Endothelial cell of umbilical vein (primary cell): ENCODE results near the gene KANSL1.

ENCODE experiments used
- EZH2 ChIP-seq: IDR thresholded peaks from 2 replicates; pipeline ENCODE4 v1.6.1; 2012; ENCODE audit warnings: borderline replicate concordance, low read depth, mild to moderate bottlenecking, moderate library complexity, low read length, inconsistent platforms; ENCODE audit not compliant: severe bottlenecking
- FOS ChIP-seq: IDR thresholded peaks from 2 replicates; pipeline ENCODE4 v1.6.1; 2011; ENCODE audit warnings: mild to moderate bottlenecking, low read length, moderate library complexity, borderline replicate concordance; ENCODE audit not compliant: insufficient read depth
- GATA2 ChIP-seq: IDR thresholded peaks from 2 replicates; pipeline ENCODE4 v1.7.0; 2011; ENCODE audit warnings: low read depth, mild to moderate bottlenecking, moderate library complexity, mixed read lengths, low read length; ENCODE audit not compliant: insufficient read length, insufficient read depth
- MYC ChIP-seq: IDR thresholded peaks from one replicate; pipeline ENCODE4 v1.6.1; 2011; ENCODE audit warnings: mild to moderate bottlenecking, low read depth, low read length
- POLR2A ChIP-seq: IDR thresholded peaks from 2 replicates; pipeline ENCODE4 v1.6.1; 2012; ENCODE audit warnings: low read depth, mild to moderate bottlenecking, control low read depth, low read length
- POLR2AphosphoS5 ChIP-seq: IDR thresholded peaks from 2 replicates; pipeline ENCODE4 v1.6.1; 2012; ENCODE audit warnings: low read depth, mild to moderate bottlenecking, control low read depth, low read length, moderate library complexity; ENCODE audit not compliant: insufficient read depth
- TF ChIP-seq, protein P1 (sequence below), 2 donors: IDR thresholded peaks; 1 replicate in 1 of 2; 2 replicates in 1 of 2; pipeline ENCODE4 v1.5.1; 2011; ENCODE audit warnings: low read length in 2 of 2, mild to moderate bottlenecking in 2 of 2, moderate library complexity in 2 of 2, control low read depth in 1 of 2, inconsistent platforms in 1 of 2, low read depth in 1 of 2; ENCODE audit not compliant: insufficient read depth in 1 of 2; ENCODE audit errors: extremely low read depth in 1 of 2
- TF ChIP-seq, protein P2 (sequence below): IDR thresholded peaks from 2 replicates; pipeline ENCODE4 v1.6.1; 2011; ENCODE audit not compliant: insufficient read depth, insufficient read length

DNA sequence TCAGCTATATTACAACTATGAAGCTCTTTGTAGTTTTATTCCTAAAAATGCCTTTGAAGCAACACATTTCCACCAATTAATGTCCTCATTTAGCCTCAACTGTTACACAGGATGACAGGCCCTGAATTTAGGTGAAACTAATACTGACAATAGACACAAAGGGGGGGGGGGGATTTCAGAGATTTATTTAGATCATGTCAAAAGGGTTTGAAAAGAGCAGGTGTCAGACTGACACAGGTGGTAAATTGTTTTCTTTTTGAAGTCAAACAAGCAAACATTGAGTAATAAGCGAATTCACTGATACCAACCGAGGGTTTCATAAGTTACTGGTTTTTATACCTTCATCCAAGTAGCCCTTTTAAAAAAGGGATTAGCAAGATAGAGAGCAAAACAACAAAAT lies 40.8 kb downstream of the KANSL1 start:
- TF ChIP-seq POLR2AphosphoS5 (no peak), POLR2A (no peak), MYC (no peak), EZH2 (no peak), GATA2 (no peak), FOS (no peak)
- TF ChIP-seq, protein P1, sequence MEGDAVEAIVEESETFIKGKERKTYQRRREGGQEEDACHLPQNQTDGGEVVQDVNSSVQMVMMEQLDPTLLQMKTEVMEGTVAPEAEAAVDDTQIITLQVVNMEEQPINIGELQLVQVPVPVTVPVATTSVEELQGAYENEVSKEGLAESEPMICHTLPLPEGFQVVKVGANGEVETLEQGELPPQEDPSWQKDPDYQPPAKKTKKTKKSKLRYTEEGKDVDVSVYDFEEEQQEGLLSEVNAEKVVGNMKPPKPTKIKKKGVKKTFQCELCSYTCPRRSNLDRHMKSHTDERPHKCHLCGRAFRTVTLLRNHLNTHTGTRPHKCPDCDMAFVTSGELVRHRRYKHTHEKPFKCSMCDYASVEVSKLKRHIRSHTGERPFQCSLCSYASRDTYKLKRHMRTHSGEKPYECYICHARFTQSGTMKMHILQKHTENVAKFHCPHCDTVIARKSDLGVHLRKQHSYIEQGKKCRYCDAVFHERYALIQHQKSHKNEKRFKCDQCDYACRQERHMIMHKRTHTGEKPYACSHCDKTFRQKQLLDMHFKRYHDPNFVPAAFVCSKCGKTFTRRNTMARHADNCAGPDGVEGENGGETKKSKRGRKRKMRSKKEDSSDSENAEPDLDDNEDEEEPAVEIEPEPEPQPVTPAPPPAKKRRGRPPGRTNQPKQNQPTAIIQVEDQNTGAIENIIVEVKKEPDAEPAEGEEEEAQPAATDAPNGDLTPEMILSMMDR (IDR thresholded peaks at IDR 0.05; ENCODE audit: extremely low read depth in 1 of 2, insufficient read depth in 1 of 2, low read depth in 1 of 2, low read length in 2 of 2) = no peak
- TF ChIP-seq, protein P2, sequence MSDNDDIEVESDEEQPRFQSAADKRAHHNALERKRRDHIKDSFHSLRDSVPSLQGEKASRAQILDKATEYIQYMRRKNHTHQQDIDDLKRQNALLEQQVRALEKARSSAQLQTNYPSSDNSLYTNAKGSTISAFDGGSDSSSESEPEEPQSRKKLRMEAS = no peak
